ENCODE measurements around the gene NDUFS4.
"Not testable (repeated sequence)": the region's sequence is repeated elsewhere in the genome, so short reads cannot be mapped to it uniquely, and the experiment has no call there.

The NDUFS4 gene

DNA sequence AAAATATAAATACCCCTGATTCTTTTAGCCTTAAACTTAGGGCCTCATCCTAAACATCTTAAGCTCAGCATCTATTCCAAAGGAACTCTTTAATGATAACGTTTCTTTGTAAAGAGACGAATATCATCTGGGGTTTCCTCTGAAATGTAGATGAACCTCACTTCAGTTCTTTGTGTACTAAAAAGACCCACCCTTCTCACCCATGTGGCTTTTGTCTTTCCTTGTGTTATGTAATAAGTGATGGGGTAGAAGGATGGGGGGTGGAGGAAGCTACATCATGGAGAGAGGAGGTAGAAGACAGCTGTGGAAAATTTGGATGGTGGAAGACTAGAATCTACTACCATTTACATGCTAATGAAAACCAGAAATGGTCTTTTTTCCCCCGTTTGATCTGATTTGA, 111.0 kb downstream of the NDUFS4 start:
- no peak for DNase-seq

DNA sequence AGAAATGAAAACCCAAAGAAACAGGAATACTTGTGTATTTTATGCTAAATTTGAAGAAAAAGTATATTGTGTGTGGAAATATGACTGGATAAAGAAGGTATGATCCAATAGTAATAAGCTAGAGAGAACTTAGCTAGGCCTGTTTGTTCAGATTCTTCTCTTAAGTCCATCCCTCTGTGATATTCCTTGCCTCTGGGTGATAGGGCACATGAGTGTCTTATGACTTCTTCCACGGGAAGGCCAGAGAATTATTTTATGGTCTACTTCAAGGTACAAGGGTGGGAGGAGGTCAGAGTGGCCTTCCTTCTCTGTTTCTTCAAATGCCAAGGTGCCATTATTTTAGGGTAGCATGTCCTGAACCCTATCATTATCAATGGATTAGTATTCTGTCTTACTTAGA, 113.7 kb downstream of the NDUFS4 start:
- DNase-seq = no peak

DNA sequence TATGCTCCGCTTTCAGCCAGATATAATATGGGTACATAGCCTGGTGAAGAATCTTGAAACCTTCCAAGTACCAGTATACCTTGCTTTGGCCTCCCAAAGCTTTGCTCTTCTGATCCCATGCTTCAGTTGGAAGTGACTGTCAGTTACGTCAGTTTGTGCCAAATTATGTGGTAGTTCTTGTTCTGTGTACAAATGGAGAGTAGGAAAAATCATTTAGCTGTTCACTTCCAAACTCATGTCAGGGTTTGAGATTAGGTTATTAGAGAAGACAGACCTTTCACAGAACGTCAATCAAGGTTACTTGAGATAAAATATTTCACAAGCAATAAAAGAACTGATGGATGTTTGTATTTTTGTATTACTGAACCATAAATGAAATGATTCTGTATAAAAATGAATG, 117.2 kb downstream of the NDUFS4 start:
- DNase-seq = no peak

DNA sequence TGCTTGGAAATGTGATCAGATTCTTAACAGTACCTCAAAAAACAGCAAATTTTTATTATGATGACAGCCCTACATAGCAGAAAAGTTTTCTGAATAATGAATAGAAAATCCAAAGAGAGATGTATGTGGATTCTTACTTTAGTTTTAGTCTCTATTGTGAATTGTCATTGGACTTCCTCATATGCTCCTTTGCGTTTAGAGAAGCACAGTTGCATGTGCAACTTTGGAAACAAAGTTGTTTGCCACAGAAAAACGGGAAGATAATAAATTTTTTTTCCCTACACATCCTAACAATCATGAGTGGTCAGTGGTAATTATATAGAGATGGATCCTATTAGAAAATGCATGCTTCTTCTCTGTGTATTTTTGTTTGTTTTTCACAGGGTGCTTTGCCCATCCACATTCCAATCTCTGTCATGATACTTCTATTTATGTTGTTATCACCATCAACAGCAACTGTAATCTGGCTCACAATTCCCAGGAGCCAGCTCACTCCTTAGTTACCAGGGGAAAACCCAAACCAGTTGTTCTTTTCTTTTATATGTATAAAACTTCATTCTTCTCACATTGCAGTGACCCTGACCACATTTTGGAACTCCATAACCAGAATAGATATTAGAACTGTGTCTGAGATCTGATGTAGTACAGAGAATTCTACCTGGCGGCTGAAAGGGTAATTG, 118.7 kb downstream of the NDUFS4 start:
- DNase-seq = no peak

DNA sequence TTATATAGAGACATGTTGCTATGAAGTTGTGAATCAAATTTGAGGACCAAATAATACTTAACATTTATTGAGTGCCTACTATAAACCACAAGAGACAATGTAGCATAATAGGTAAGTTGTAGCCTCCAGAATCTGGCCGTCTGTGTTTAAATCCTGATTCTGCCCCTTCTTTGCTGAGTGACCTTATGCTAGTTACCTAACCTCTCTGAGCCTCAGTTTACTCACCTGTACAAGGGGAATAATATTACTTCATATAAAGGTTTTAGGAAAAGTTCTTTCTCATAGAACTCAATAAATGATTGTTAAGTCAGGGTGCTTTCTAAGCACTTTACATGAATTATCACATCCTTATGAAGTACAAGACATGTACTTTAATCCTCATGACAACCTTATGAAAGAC, 120.6 kb downstream of the NDUFS4 start:
- no peak for DNase-seq

DNA sequence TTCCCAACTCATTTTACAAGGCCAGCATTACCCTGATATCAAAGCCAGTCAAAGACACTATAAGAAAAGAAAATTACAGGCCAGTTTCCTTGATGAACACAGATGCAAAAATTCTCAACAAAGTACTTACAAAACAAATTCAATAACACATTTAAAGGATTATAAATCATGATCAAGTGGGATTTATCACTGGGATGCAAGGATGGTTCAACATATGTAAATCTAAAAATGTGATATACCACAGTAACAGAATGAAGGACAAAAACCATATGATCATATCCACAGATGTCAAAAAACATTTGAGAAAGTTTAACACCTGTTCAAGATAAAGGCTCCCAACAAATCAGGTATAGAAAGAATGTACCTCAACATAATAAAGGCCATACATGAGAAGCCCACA, 130.6 kb downstream of the NDUFS4 start:
- no peak for DNase-seq

DNA sequence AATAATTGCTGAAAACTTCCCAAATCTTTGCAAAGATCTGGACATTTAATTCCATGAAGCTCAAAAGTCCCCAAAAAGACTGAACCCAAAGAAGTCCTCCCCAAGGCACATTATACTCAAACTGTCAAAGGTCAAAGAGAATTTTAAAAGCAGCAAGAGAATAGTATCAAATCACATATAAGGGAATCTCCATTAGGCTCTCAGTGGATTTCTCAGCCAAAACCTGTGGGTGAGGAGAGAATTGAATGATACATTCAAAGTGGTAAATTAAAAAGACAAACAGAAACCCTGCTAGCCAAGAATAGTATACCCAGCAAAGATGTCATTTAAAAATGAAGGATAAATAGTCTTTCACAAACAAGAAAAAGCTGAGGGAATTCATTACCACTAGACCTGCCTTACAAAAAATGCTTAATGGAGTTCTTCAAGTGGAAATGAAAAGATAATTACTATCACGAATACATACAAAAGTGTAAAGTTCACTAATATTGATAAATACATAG, 134.1 kb downstream of the NDUFS4 start:
- DNase-seq = no peak

DNA sequence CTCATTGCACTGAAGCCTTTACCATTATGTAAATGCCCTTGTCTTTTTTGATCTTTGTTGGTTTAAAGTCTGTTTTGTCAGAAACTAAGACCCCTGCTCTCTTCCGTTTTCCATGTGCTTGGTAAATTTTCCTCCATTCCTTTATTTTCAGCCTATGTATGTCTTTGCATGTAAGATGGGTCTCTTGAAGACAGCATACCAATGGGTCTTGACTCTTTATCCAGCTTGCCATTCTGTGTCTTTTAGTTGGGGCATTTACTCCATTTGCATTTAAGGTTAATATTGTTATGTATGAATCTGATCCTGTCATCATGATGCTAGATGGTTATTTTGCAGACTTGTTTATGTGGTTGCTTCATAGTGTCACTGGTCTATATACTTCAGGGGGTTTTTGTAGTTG, 150.0 kb downstream of the NDUFS4 start:
- DNase-seq = not testable (repeated sequence)

DNA sequence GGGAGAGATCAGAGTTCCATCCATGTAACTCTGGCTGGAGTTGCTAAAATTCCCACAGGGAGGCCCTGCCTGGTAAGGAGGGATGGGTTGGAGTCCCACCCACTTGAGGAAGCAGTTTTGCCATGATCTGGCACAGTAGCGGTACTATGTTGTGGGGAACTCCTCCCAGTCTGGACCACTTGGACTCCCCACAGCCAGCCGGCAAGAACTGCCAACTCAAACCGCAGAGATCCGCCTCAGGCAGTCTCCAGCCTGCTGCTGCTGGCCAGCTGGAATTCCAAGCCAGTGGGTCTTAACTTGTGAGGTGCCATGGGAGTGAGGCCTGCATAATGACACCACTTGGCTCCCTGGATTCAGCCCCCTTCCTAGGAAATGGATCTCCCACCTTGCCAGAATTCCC, 151.9 kb downstream of the NDUFS4 start:
- no peak for DNase-seq

DNA sequence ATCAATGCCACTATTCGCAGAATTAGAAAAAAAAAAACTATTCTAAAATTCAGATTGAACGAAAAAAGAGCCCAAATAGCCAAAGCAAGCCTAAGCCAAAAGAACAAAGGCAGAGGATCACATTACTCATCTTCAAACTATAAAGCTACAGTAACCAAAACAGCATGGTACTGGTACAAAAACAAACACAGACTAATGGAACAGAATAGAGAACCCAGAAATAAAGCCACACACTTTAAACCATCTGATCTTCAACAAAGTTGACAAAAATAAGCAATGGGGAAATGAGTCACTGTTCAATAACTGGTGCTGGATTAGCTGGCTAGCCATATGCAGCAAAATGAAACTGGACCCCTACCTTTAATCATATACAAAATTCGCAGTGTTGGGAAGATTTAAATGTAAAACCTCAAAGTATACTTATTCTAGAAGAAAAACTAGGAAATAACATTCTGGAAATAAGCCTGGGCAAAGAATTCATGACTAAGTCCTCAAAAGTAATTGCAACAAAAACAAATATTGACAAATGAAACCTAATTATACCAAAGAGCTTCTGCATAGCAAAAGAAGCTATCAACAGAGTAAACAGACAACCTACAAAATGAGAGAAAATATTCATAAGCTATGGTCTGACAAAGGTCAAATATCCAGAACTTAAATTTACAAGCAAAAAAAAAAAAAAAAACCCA, 153.7 kb downstream of the NDUFS4 start:
- DNase-seq = no peak

DNA sequence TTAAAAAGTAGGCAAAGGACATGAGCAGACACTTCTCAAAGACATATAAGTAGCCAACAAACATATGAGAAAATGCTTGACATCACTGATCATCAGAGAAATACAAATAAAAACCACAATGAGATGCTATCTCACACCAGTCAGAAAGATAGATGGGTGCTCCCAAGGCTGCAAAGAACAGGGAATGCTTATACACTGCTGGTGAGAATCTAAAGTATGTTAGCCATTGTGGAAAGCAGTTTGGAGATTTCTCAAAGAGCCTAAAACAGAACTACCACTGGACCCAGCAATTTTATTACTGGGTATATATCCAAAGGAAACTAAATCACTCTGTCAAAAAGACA, 154.2 kb downstream of the NDUFS4 start:
- no peak for DNase-seq

DNA sequence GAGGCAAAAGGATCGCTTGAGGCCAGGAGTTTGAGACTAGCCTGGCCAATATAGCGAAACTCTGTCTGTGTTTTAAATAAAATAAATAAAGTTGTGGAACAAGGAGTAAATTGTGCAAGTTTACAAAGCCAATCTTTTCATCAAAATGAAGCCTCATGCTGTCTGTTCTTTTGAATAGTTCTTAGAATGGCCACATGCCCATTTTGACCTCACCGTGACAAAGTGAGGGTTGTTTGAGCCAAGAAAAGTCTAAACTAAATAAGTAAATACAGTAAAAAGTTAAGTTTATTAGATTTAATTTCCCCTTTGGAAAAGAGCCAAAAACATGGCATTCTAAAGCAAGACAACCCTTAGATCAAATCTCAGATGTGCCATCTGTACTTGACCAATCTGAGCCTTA, 165.7 kb downstream of the NDUFS4 start:
- DNase-seq = no peak

DNA sequence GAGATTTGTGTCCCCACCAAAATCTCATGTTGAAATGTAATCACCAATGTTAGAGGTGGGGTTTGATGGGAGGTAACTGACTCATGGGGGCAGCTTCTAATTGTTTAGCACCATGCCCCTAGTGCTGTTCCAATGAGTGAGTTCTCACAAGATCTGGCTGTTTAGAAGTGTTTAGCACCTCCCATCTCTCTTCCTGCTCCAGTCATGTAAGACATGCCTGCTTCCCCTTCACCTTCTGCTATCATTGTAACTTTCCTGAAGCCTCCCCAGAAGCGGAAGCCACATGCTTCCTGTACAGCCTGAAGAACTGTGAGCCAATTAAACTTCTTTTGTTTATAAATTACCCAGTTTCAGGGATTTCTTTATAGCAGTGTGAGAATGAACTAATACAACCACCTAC, 170.5 kb downstream of the NDUFS4 start:
- no peak for DNase-seq
